ENCODE data around the gene MARK4.

DNA sequence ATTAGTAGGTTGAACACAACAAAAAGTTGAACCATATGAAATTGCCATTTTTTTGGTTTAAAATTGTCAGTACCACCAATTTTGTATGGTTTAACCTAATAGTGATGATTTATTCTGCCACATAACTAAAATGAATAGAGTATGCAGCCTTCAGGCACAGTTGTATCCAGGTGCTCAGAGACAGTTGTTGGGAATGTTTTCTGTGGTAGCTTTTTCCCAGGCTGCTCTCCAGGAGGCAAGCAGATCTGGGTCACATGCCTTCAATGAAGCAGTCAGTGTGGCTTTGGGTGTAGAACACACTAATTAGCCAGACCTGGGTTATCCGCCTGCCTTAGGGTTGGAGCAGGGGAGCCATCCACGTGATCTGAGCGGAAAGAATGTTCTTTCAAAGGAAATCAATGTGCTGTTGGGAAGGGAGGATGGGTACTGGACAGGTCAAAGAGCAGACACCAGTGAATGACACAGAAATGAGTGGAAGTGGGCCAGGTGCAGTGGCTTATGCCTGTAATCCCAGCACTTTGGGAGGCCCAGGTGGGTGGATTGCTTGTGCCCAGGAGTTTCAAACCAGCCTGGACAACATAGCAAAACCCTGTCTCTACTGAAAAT, 28.6 kb downstream of the MARK4 start:
- TF ChIP-seq YY1 (IDR thresholded peaks at IDR 0.05; ENCODE audit: low read depth): no peak
- TF ChIP-seq EP300 (IDR thresholded peaks at IDR 0.05; ENCODE audit: borderline replicate concordance): no peak
- no peak for TF ChIP-seq CREB1 (IDR thresholded peaks at IDR 0.05; ENCODE audit: low read depth)
- no peak for TF ChIP-seq RAD21 (IDR thresholded peaks at IDR 0.05; ENCODE audit: low read depth)
- TF ChIP-seq CEBPB (IDR thresholded peaks at IDR 0.05): no peak
- TF ChIP-seq TCF12 (IDR thresholded peaks at IDR 0.05; ENCODE audit: low read depth): no peak
- no peak for TF ChIP-seq TAF1 (IDR thresholded peaks at IDR 0.05; ENCODE audit: low read depth)
- TF ChIP-seq, protein P1, sequence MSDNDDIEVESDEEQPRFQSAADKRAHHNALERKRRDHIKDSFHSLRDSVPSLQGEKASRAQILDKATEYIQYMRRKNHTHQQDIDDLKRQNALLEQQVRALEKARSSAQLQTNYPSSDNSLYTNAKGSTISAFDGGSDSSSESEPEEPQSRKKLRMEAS (IDR thresholded peaks at IDR 0.05): no peak
- TF ChIP-seq, protein P2, sequence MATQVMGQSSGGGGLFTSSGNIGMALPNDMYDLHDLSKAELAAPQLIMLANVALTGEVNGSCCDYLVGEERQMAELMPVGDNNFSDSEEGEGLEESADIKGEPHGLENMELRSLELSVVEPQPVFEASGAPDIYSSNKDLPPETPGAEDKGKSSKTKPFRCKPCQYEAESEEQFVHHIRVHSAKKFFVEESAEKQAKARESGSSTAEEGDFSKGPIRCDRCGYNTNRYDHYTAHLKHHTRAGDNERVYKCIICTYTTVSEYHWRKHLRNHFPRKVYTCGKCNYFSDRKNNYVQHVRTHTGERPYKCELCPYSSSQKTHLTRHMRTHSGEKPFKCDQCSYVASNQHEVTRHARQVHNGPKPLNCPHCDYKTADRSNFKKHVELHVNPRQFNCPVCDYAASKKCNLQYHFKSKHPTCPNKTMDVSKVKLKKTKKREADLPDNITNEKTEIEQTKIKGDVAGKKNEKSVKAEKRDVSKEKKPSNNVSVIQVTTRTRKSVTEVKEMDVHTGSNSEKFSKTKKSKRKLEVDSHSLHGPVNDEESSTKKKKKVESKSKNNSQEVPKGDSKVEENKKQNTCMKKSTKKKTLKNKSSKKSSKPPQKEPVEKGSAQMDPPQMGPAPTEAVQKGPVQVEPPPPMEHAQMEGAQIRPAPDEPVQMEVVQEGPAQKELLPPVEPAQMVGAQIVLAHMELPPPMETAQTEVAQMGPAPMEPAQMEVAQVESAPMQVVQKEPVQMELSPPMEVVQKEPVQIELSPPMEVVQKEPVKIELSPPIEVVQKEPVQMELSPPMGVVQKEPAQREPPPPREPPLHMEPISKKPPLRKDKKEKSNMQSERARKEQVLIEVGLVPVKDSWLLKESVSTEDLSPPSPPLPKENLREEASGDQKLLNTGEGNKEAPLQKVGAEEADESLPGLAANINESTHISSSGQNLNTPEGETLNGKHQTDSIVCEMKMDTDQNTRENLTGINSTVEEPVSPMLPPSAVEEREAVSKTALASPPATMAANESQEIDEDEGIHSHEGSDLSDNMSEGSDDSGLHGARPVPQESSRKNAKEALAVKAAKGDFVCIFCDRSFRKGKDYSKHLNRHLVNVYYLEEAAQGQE (IDR thresholded peaks at IDR 0.05; ENCODE audit: low read depth): no peak
- no peak for TF ChIP-seq ZBTB7A (IDR thresholded peaks at IDR 0.05; ENCODE audit: low read depth)
- TF ChIP-seq EGR1 (IDR thresholded peaks at IDR 0.05): no peak
- no peak for TF ChIP-seq FOXM1 (IDR thresholded peaks at IDR 0.05; ENCODE audit: borderline replicate concordance, low read depth)
- no peak for TF ChIP-seq NFIC (IDR thresholded peaks at IDR 0.05)
